ENCODE measurements around the gene ZNF717.
"Not testable (repeated sequence)": the region's sequence is repeated elsewhere in the genome, so short reads cannot be mapped to it uniquely, and the experiment has no call there.

Gene ZNF717
- total RNA-seq = 5.4 to 17.1 (median 9.1) reads per million in 9 experiments

DNA sequence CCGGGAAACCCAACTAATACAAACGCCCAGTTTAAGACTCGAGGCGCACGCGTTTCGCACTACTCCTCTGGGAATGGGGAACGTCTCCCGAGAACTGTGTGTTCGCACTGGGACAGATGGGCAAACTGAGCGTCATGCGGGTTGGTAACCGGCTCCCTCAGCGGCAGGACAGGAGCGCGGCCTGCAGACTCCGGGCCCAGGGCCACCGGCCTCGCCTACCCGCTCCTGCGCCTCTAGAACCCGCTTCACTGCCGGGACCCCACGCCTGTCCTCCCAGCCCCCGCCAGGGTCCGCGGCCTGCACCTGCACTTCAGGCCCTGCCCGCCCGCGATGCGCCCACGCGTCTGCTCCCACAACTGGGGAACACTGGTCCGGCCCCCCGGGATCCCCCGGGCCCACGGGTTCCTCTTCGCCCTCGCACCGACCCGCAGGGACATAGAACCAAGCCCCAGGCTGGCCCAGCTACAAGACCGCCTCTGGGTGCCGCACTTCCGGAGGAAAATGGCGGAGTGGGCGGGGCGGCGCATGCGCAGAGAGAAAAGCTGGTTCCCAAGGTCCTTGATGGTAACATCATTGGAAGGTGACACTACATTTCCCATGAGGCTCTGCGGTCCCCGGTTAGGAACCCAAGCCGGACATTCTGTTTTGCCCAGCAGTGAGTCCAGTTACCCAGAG, at the start of gene ZNF717:
TSS of gene ZNF717 (minus strand) at position 469 of the 675 bp plus-strand sequence. CDS start 2,187 bp downstream, outside the sequence.
- Mint-ChIP-seq H3K4me3 (peak within 1 kb of the TSS; percentile 88 to 89), H3K27ac (peak within 1 kb of the TSS; percentile 91 to 95)
- H3K27me3 Mint-ChIP-seq; H3K36me3 Mint-ChIP-seq (ENCODE audit: insufficient read depth); H3K9me3 Mint-ChIP-seq; H3K4me1 Mint-ChIP-seq (ENCODE audit: low read depth in 2 of 2): not testable (repeated sequence)
- ATAC-seq (replicated peaks) = peak; percentile 53
- peak; percentile 79 to 90 (median 82) for DNase-seq

DNA sequence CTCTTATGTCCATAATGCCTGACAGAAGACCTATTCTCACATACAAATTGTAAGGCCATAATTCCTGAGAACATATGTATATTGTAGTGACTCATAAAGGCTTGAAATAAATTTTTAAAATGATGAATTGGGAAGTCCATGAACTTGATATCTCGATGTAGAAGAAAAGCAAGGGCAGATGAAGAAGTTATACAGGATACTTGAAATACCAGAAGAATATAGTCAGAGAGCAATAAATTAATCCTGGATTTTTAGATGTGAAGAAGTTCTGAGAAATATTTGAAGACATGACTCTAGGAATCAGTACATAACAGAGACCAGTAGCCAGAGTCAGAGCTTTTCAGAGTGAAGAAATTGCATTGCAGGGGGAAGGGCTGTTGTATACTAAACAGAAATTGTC, 45.7 kb upstream of the ZNF717 start:
- not testable (repeated sequence) for DNase-seq; H3K36me3 Mint-ChIP-seq (ENCODE audit: insufficient read depth); H3K27ac Mint-ChIP-seq; H3K4me3 Mint-ChIP-seq; ATAC-seq (replicated peaks); H3K4me1 Mint-ChIP-seq (ENCODE audit: low read depth in 2 of 2); H3K27me3 Mint-ChIP-seq
- peaks cover 12 to 15% of the 10 kb centered on the region in 2 donors for H3K9me3 Mint-ChIP-seq

DNA sequence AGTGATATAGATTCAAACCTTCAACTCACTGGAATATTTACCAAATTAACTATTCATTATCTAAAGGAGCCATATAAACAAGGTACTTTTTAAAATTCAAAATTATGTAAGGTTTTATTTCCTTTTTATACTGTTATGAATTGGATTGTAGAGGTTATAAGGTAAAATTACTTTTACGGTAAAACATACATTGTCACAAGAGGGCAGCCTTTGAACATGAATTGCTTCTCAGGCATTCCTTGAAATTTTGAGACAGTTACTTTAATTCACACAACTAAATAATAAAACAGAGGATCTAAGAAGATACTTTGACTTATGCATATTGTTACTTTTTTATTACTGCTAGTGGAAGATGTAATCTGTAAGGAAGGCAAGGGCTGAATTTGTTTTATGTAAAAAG, 32.7 kb upstream of the ZNF717 start:
- not testable (repeated sequence) for H3K4me1 Mint-ChIP-seq (ENCODE audit: low read depth in 2 of 2); ATAC-seq (replicated peaks)

DNA sequence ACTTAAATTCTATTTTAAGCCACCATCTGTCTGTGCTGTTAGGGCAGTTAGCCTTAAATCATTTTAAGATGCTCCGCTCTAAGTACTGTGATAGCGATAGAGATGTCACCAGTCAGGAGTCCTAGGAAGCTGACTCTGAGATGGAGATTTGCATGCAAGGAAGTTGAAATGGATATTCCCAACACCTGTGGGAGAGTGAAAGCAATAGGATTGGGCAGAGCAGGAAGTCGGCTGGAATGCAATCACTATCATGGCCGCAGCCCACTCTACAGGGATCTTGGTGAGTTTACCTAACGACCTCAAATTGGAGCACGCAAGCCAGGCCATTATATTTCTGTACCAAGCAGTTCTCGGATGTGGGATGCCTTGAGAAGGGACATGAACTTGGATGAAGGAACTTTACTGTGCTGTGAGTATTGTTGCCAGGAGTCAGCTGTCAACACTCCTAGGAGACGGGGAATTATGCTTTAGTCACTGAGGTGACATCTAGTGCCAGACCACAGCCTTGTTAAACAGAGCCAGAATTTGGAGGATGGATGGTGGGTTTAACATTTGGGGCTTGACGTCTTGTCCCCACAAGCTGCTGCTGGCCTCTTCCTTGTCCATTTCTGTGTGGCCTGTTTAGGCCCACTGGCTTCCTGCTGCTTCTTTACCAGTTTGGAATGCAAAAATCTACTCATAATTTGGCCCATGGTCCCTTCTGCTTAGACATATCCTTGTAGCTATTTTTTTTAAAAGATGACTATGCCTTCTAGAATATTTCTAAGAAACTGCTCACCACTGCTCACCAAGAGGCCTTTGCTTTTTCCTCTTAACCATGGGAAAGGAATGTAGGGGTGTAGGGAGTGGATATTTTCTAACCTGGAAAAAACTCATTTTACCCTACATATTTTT, 31.2 kb upstream of the ZNF717 start:
- H3K36me3 Mint-ChIP-seq (ENCODE audit: insufficient read depth); H3K27me3 Mint-ChIP-seq; H3K4me3 Mint-ChIP-seq; DNase-seq; H3K9me3 Mint-ChIP-seq; H3K27ac Mint-ChIP-seq; H3K4me1 Mint-ChIP-seq (ENCODE audit: low read depth in 2 of 2); ATAC-seq (replicated peaks): not testable (repeated sequence)

More for the DNA sequence above, 32.7 kb upstream of the ZNF717 start:
- H3K4me3 Mint-ChIP-seq; H3K9me3 Mint-ChIP-seq; H3K36me3 Mint-ChIP-seq (ENCODE audit: insufficient read depth); H3K27me3 Mint-ChIP-seq; H3K27ac Mint-ChIP-seq; DNase-seq: not testable (repeated sequence)

DNA sequence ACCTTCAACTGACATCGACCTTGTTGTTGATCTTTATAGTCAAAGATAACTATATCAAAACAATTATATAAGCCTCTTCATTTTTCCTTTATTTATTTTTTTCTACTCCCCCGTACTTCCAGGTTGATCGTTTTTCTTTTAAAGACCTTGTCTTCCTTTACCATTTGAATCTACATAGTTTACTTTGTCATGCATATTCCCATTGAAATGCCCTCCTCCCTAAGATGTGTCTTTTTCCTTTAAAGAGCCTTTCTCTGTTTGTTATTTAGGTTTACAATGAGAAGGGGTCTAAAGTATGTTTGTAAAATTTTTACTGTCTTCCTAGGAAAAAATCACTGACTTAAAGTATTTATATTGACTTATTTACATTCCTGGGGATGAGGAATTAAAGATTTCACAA, 29.4 kb upstream of the ZNF717 start:
- Mint-ChIP-seq H3K9me3 (peaks cover 0 to 6% of the 10 kb centered on the region in 2 donors), H3K27me3 (no peaks in the 10 kb centered on the region), H3K4me3 (no peak overlapping the region), H3K27ac (no peak overlapping the region), H3K36me3 (ENCODE audit: insufficient read depth) (no peaks in the 10 kb centered on the region), H3K4me1 (ENCODE audit: low read depth in 2 of 2) (no peaks in the 10 kb centered on the region)
- no peak for DNase-seq
- no peak for ATAC-seq (replicated peaks)

DNA sequence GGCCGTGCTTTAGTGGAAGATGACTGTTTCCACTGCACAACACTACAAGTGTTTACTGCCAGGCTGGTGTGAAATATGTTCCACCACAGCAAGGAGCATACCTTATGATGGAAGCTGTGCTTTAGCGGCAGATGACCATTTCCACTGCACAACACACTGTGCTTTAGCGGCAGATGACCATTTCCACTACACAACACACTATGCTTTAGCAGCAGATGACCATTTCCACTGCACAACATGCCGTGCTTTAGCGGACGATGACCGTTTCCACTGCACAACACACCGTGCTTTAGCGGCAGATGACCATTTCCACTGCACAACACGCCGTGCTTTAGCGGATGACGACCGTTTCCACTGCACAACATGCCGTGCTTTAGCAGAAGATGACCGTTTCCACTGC, 2.8 kb downstream of the ZNF717 start:
- Mint-ChIP-seq H3K4me3 (no peak overlapping the region), H3K9me3 (peaks cover 0 to 2% of the 10 kb centered on the region in 2 donors), H3K27ac (no peak overlapping the region), H3K27me3 (no peaks in the 10 kb centered on the region), H3K4me1 (ENCODE audit: low read depth in 2 of 2) (peaks cover 4 to 7% of the 10 kb centered on the region in 2 donors), H3K36me3 (ENCODE audit: insufficient read depth) (peaks cover 4% of the 10 kb centered on the region)
- ATAC-seq (replicated peaks) (no peak), DNase-seq (no peak)

DNA sequence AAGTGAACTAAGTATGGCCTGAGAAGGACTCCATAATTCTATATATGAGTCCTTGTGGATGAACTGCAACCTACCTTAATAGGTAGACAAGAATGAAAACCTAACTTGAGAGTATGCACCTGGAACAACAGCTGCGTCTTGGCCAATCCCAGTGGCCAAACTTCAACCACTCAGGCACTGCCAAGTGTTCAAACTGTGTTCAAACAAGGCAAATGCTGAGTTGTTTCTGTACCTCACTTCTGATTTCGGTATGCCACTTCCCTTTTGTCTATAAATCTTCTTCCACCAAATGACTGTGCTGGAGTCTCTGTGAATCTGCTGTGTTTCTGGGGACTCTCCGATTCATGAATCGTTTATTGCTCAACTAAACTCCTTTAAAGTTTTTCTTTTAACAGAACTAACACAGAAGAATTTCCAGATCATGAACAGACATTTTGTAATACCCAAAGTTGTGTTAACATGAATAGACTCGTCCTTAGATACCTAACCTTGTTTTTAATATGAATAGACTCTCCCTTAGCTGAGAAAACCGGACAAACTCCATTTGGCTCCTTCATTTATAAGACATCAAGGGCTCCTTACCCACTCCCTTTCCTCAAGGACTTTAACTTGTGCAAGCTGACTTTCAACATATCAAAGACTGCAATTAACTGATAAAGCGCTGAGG, 4.1 kb downstream of the ZNF717 start:
- Mint-ChIP-seq H3K36me3 (ENCODE audit: insufficient read depth) (peaks cover 4% of the 10 kb centered on the region), H3K27ac (no peak overlapping the region), H3K27me3 (no peaks in the 10 kb centered on the region), H3K4me1 (ENCODE audit: low read depth in 2 of 2) (peaks cover 4 to 6% of the 10 kb centered on the region in 2 donors), H3K9me3 (peaks cover 0 to 2% of the 10 kb centered on the region in 2 donors), H3K4me3 (no peak overlapping the region)
- no peak for ATAC-seq (replicated peaks)
- no peak for DNase-seq

DNA sequence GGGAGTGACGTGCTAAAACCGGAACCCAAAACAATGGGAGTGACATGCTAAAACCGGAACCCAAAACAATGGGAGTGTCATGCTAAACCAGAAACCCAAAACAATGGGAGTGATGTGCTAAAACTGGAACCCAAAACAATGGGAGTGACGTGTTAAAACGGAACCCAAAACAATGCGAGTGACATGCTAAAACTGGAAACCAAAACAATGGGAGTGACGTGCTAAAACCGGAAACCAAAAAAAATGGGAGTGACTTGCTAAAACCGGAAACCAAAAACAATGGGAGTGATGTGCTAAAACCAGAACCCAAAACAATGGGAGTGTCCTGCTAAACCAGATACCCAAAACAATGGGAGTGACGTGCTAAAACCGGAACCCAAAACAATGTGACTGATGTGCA, 7.6 kb downstream of the ZNF717 start:
- DNase-seq; H3K4me3 Mint-ChIP-seq; H3K9me3 Mint-ChIP-seq; H3K4me1 Mint-ChIP-seq (ENCODE audit: low read depth in 2 of 2); ATAC-seq (replicated peaks); H3K27ac Mint-ChIP-seq; H3K36me3 Mint-ChIP-seq (ENCODE audit: insufficient read depth); H3K27me3 Mint-ChIP-seq: not testable (repeated sequence)

DNA sequence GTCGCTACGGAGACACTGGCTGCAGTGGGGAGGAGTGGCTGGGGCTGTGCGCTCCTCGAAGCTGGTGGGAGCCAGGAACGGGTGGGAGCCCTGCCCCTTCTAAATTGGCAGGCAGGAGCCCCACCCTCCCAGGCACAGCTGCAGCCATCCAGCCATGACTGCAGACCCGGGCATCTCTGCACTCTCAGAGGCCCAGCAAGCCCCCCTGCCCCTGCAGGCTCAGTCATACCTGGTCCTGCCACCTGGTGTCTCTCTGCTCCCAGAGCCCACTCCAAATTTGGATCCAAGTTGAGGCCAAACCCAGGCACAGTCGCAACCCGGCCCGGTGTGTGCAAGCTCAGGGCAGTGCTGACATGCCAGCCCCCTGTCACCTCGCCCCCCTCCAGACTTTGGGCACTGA, 13.7 kb downstream of the ZNF717 start:
- H3K4me1 Mint-ChIP-seq (ENCODE audit: low read depth in 2 of 2) = peaks cover 1 to 12% of the 10 kb centered on the region in 2 donors
- H3K27ac Mint-ChIP-seq; ATAC-seq (replicated peaks); DNase-seq; H3K27me3 Mint-ChIP-seq; H3K36me3 Mint-ChIP-seq (ENCODE audit: insufficient read depth); H3K4me3 Mint-ChIP-seq; H3K9me3 Mint-ChIP-seq: not testable (repeated sequence)

DNA sequence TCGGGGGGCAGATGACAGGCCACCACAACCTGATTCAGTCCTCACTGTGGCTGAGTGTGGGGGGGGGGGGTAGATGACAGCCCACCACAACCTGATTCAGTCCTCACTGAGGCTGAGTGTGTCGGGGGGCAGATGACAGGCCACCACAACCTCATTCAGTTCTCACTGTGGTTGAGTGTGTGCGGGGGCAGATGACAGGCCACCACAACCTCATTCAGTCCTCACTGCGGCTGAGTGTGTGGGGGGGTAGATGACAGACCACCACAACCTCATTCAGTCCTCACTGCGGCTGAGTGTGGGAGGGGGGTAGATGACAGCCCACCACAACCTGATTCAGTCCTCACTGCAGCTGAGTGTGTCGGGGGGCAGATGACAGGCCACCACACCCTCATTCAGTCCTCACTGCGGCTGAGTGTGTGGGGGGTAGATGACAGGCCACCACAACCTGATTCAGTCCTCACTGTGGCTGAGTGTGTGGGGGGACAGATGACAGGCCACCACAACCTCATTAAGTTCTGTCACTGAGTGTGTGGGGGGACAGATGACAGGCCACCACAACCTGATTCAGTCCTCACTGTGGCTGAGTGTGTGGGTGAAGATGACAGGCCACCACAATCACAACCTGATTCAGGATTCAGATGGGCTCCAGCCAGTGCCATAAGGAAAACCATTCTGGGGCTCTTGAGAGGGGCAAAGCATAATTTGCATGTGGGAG, 16.9 kb downstream of the ZNF717 start:
- ATAC-seq (replicated peaks) (no peak), DNase-seq (no peak)
- Mint-ChIP-seq H3K4me1 (ENCODE audit: low read depth in 2 of 2) (peaks cover 1 to 18% of the 10 kb centered on the region in 2 donors), H3K9me3 (peaks cover 9 to 11% of the 10 kb centered on the region in 2 donors), H3K27ac (peak overlapping the region in 1 of 2 donors; percentile 35), H3K4me3 (no peak overlapping the region), H3K36me3 (ENCODE audit: insufficient read depth) (peaks cover 7% of the 10 kb centered on the region), H3K27me3 (no peaks in the 10 kb centered on the region)

DNA sequence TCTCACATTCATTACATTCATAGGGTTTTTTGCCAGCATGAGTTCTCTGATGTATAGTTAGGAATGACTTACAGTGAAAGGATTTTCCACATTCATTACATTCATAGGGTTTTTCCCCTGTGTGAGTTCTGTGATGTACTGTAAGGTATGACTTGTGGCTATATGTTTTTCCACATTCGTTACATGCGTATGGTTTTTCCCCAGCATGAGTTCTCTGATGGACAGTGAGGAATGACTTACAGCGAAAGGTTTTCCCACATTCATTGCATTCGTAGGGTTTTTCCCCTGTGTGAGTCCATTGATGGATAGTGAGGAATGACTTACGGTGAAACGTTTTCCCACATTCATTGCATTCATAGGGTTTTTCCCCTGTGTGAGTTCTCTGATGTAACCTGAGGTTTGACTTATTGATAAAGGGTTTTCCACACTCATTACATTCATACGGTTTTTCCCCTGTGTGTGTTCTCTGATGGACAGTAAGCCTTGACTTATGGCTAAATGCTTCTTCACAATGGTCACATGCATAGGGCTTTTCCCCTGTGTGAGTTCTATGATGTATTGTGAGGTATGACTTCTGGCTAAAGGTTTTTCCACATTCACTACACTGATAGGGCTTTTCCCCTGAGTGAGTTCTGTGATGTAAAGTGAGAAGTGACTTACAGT, 47.4 kb downstream of the ZNF717 start:
- Mint-ChIP-seq H3K9me3 (peaks cover 5 to 10% of the 10 kb centered on the region in 2 donors), H3K4me1 (ENCODE audit: low read depth in 2 of 2) (no peaks in the 10 kb centered on the region), H3K36me3 (ENCODE audit: insufficient read depth) (no peaks in the 10 kb centered on the region), H3K27me3 (no peaks in the 10 kb centered on the region), H3K4me3 (no peak overlapping the region), H3K27ac (no peak overlapping the region)
- no peak for DNase-seq
- no peak for ATAC-seq (replicated peaks)

DNA sequence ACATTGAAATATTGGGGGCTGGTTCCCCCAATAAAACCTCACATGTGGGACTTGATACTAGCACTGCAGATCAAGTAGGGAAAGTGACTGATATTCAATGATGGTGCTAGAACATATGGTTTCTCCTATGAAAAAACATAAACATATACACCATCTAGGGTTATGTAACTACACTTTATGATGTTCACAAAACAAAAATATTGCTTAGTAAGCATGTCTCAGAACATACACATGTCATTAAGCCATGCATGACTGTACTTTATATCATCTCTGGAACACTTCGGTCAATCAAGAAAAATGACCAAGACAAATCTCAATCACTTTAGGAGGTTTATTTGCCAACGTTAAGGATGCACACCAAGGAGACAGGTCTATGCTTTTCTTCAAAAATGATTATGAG, 57.4 kb downstream of the ZNF717 start:
- Mint-ChIP-seq H3K9me3 (peaks cover 26 to 47% of the 10 kb centered on the region in 2 donors), H3K4me3 (no peak overlapping the region), H3K27me3 (no peaks in the 10 kb centered on the region), H3K4me1 (ENCODE audit: low read depth in 2 of 2) (no peaks in the 10 kb centered on the region), H3K27ac (no peak overlapping the region), H3K36me3 (ENCODE audit: insufficient read depth) (no peaks in the 10 kb centered on the region)
- ATAC-seq (replicated peaks) (no peak), DNase-seq (no peak)

All from effector memory CD8-positive, alpha-beta T cell (primary cell).